Prostate gland (tissue), 2 donors: ENCODE measurements around the gene RPTOR.

Experiments used
- POLR2A ChIP-seq: fragments of 450-650 bp; IDR thresholded peaks from one replicate; pipeline ENCODE4 v1.6.1; 2016; ENCODE audit warnings: antibody characterized with exemption, mild to moderate bottlenecking
- TF ChIP-seq, protein P1 (sequence below), 4 experiments: fragments of 200-600 bp in 2 of 4; fragments of 450-650 bp in 2 of 4; sonication (generic) in 2 of 4; IDR thresholded peaks; 1 replicate in 3 of 4; 2 replicates in 1 of 4; pipeline ENCODE4 v1.5.1; 2016 to 2019; ENCODE audit warnings: antibody characterized with exemption in 4 of 4, mild to moderate bottlenecking in 2 of 4, moderate library complexity in 2 of 4

GRCh38 chr17:80569924-80570323 is 25.3 kb downstream of the RPTOR start:
- TF ChIP-seq, protein P1, sequence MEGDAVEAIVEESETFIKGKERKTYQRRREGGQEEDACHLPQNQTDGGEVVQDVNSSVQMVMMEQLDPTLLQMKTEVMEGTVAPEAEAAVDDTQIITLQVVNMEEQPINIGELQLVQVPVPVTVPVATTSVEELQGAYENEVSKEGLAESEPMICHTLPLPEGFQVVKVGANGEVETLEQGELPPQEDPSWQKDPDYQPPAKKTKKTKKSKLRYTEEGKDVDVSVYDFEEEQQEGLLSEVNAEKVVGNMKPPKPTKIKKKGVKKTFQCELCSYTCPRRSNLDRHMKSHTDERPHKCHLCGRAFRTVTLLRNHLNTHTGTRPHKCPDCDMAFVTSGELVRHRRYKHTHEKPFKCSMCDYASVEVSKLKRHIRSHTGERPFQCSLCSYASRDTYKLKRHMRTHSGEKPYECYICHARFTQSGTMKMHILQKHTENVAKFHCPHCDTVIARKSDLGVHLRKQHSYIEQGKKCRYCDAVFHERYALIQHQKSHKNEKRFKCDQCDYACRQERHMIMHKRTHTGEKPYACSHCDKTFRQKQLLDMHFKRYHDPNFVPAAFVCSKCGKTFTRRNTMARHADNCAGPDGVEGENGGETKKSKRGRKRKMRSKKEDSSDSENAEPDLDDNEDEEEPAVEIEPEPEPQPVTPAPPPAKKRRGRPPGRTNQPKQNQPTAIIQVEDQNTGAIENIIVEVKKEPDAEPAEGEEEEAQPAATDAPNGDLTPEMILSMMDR (IDR thresholded peaks at IDR 0.05): no peak
- no peak for TF ChIP-seq POLR2A
